Nephron (organoid): ENCODE results near the gene ZNF287.
A peak's percentile ranks its signal among the peaks of the same experiment; 100 is the strongest.

Source experiments
- H3K27ac Mint-ChIP-seq, 3 experiments: 2 replicates each; pipeline ENCODE4 v1.8.0; 2020; ENCODE audit warnings: mixed read lengths in 3 of 3, mild to moderate bottlenecking in 2 of 3, moderate library complexity in 1 of 3
- H3K27me3 Mint-ChIP-seq: 2 replicates; pipeline ENCODE4 v1.8.0; 2021; ENCODE audit warnings: low read depth, mild to moderate bottlenecking, moderate library complexity, mixed read lengths
- H3K36me3 Mint-ChIP-seq: 2 replicates; pipeline ENCODE4 v1.8.0; 2020; ENCODE audit warnings: low read depth, mixed read lengths
- H3K4me1 Mint-ChIP-seq: 2 replicates; pipeline ENCODE4 v1.8.0; 2020; ENCODE audit warnings: mixed read lengths
- H3K4me3 Mint-ChIP-seq, 3 experiments: 2 replicates each; pipeline ENCODE4 v1.8.0; 2020; ENCODE audit warnings: mild to moderate bottlenecking in 3 of 3, mixed read lengths in 3 of 3, moderate library complexity in 2 of 3
- H3K9me3 Mint-ChIP-seq: 2 replicates; pipeline ENCODE4 v1.8.0; 2020; ENCODE audit warnings: mixed read lengths
- CTCF ChIP-seq, 3 experiments: fragments of 200-600 bp; sonication (generic); IDR thresholded peaks; one replicate each; pipeline ENCODE4 v1.5.0; 2021; ENCODE audit warnings: antibody characterized with exemption in 3 of 3; ENCODE audit not compliant: unreplicated experiment in 3 of 3

Gene ZNF287

DNA sequence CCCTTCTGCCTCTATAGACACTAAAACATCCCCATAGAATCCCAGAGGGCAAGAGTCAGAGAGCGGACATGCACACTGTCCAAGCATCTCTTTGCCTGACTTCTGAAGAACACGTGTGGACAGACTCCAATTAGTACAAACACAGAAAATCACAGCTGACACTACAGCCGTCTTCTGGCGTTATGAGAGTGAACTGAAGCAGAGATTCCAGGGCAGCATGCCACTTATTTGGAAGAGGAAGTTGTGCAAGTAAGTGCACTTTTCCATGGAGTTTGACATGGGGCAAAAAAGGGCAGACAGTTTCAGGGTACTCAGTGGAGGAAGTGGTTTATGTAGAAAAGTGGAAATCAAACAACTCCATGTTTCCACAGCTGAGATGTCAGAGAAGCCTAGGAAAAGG, 16.8 kb upstream of the ZNF287 start:
- peaks cover 29% of the 10 kb centered on the region for H3K27me3 Mint-ChIP-seq
- peaks cover 8% of the 10 kb centered on the region for H3K4me1 Mint-ChIP-seq

GRCh38 chr17:16584273-16584995, 15.4 kb upstream of the ZNF287 start:
- peak; percentile 96 to 97 (median 97) for TF ChIP-seq CTCF (IDR thresholded peaks at IDR 0.05; ENCODE audit: unreplicated experiment in 3 of 3)
- H3K36me3 Mint-ChIP-seq: no peaks in the 10 kb centered on the region
- H3K4me3 Mint-ChIP-seq: peak overlapping the region; percentile 83 to 85 (median 83)
- H3K4me1 Mint-ChIP-seq: peaks cover 8% of the 10 kb centered on the region
- peak overlapping the region in 2 of 3 experiments; percentile 45 to 54 for H3K27ac Mint-ChIP-seq
- peaks cover 29% of the 10 kb centered on the region for H3K27me3 Mint-ChIP-seq
- H3K9me3 Mint-ChIP-seq: peaks cover 6% of the 10 kb centered on the region

More for the DNA sequence above, 16.8 kb upstream of the ZNF287 start:
- TF ChIP-seq CTCF (IDR thresholded peaks at IDR 0.05; ENCODE audit: unreplicated experiment in 3 of 3): no peak
- Mint-ChIP-seq H3K27ac (peak overlapping the region in 1 of 3 experiments; percentile 10), H3K4me3 (peak overlapping the region in 2 of 3 experiments; percentile 16 to 54), H3K9me3 (peaks cover 4% of the 10 kb centered on the region), H3K36me3 (no peaks in the 10 kb centered on the region)

DNA sequence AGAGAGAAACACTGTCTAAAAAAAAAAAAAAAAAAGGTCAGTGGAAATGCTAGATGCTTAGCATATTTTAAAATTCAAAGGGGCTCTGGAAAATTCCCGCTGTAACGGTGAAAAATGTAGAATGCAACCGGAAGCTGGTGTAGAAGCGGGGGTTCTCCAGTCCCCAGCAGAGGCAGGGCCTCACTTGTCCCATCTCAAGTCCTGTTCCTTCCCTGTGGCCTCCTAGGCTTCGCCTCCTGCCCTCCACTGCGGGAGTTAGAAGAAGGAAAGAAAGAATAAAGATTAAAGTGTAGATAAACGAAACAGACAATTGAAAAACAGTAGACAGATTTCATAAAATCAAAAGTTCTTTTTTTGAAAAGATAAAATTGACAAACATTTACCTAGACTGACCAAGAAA, 14.8 kb upstream of the ZNF287 start:
- Mint-ChIP-seq H3K4me1 (peaks cover 8% of the 10 kb centered on the region), H3K27me3 (peaks cover 33% of the 10 kb centered on the region), H3K4me3 (peak overlapping the region; percentile 83 to 85 (median 83)), H3K9me3 (peaks cover 7% of the 10 kb centered on the region), H3K36me3 (no peaks in the 10 kb centered on the region), H3K27ac (no peak overlapping the region)
- no peak for TF ChIP-seq CTCF (IDR thresholded peaks at IDR 0.05; ENCODE audit: unreplicated experiment in 3 of 3)

- no peak for TF ChIP-seq CTCF (IDR thresholded peaks at IDR 0.05; ENCODE audit: unreplicated experiment in 3 of 3)
- H3K27ac Mint-ChIP-seq: no peak overlapping the region
- H3K9me3 Mint-ChIP-seq: peaks cover under 1% of the 10 kb centered on the region
- H3K4me1 Mint-ChIP-seq: no peaks in the 10 kb centered on the region
- H3K4me3 Mint-ChIP-seq: no peak overlapping the region
- H3K36me3 Mint-ChIP-seq: no peaks in the 10 kb centered on the region
- peaks cover 28% of the 10 kb centered on the region for H3K27me3 Mint-ChIP-seq
Observed at GRCh38 chr17:16573466-16573865, 4.5 kb upstream of the ZNF287 start.

- Mint-ChIP-seq H3K27ac (peak overlapping the region in 1 of 3 experiments; percentile 49), H3K36me3 (peaks cover 17% of the 10 kb centered on the region), H3K27me3 (peaks cover 13% of the 10 kb centered on the region), H3K9me3 (peaks cover 3% of the 10 kb centered on the region), H3K4me1 (no peaks in the 10 kb centered on the region), H3K4me3 (peak overlapping the region; percentile 87 to 88 (median 87))
- no peak for TF ChIP-seq CTCF (IDR thresholded peaks at IDR 0.05; ENCODE audit: unreplicated experiment in 3 of 3)
Observed at GRCh38 chr17:16569358-16569712, 331 bp upstream of the ZNF287 start.

- H3K4me3 Mint-ChIP-seq: no peak overlapping the region
- peaks cover 78% of the 10 kb centered on the region for H3K9me3 Mint-ChIP-seq
- no peak overlapping the region for H3K27ac Mint-ChIP-seq
- TF ChIP-seq CTCF (IDR thresholded peaks at IDR 0.05; ENCODE audit: unreplicated experiment in 3 of 3): no peak
- H3K27me3 Mint-ChIP-seq: no peaks in the 10 kb centered on the region
- H3K36me3 Mint-ChIP-seq: peaks cover 96% of the 10 kb centered on the region
- H3K4me1 Mint-ChIP-seq: no peaks in the 10 kb centered on the region
Observed at GRCh38 chr17:16552637-16553045, 16.4 kb downstream of the ZNF287 start.
